ENCODE results near the gene DHRSX. TPM values are rescaled to one million over a fixed set of nuclear protein-coding genes. Genes with fewer than 3 reads are reported as not detected.
"Not testable (repeated sequence)": the region's sequence is repeated elsewhere in the genome, so short reads cannot be mapped to it uniquely, and the experiment has no call there.

Gene DHRSX
- total and polyA plus RNA-seq, 2 of the 13 experiments (the other 11 are each of a cell fraction or from before 2014, with no cell fraction given) = 15.5 to 24.3 TPM

DNA sequence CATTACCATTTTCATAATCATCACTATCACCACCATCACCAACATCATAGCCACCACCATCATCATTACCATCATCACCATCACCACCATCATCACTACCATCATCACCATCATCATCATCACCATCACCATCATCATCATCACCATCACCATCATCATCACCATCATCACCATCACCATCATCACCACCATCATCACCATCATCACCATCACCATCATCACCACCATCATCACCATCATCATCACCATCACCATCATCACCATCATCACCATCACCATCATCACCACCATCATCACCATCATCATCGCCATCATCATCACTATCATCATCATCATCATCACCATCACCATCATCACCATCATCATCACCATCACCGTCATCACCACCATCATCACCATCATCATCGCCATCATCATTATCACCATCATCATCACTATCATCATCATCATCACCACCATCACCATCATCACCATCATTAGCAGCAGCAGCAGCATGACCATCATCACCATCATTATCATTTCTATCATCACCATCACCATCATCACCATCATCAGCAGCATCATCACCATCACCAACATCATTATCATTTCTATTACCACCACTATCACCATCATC, 118.2 kb downstream of the DHRSX start:
- peak; percentile 96 for TF ChIP-seq CREB1 (IDR thresholded peaks at IDR 0.05)
- H3K4me2 ChIP-seq (ENCODE audit: low read depth, low read length); DNase-seq (ENCODE audit: low spot score); H4K20me1 ChIP-seq (ENCODE audit: insufficient read depth, low read length); ATAC-seq; H3K9ac ChIP-seq (ENCODE audit: insufficient read depth, low read depth, low read length); H3K4me1 ChIP-seq (ENCODE audit: insufficient read depth, low read length); H3K79me2 ChIP-seq (ENCODE audit: insufficient read depth, low read length); intact Hi-C loops (cut with micrococcal nuclease; ENCODE audit: unreplicated experiment); FAIRE-seq; H3K9me3 ChIP-seq (ENCODE audit: low read length); H3K36me3 ChIP-seq (replicated peaks in 1 of 2; ENCODE audit: control insufficient read depth in 1 of 2, insufficient read depth in 2 of 2, low read length in 2 of 2); H3K27me3 ChIP-seq (ENCODE audit: control insufficient read depth in 1 of 2, insufficient read depth in 2 of 2, low read length in 2 of 2); POLR2A ChIA-PET; H3K4me3 ChIP-seq (replicated peaks in 1 of 3; ENCODE audit: insufficient read depth in 1 of 3, low read depth in 2 of 3, low read length in 3 of 3); H3K27ac ChIP-seq (ENCODE audit: extremely low read length, insufficient read depth, low read length); H2AFZ ChIP-seq (ENCODE audit: low read length); BruUV-seq (replicated peaks); in situ Hi-C loops (cut with HindIII; ENCODE audit: extremely low pct_ligation_motif_present, low pct_unique_long_range_greater_than_20kb); CTCF ChIA-PET (ENCODE audit: low intra/inter-chr PET ratio, low total read pairs); TF ChIP-seq CREB1 (CRISPR knock-in tag; IDR thresholded peaks at IDR 0.05): not testable (repeated sequence)
- 67% methylated on average over 3 of the region's 3 CpGs for WGBS (ENCODE audit: low lambda C conversion rate)

DNA sequence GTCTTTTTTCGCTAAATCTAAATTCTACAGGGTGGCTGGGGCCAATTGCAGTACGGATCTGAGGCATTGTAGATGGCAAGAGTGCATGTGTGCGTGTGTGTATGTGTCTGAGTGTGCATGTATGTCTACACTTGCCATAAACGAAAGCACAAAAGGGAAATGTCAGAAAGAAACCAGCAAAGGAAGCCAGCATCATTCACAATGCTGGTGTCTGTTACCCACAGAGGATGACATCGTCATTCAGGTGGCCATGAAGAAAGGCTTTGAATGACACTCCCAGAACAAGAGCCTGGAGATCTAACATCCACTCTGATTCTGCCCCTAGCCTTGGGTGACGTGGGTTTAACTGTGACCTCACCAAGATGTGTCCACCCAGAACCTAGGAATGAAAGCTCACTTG, 124.6 kb downstream of the DHRSX start:
- BruUV-seq (replicated peaks) = no TSS peak
- Histone ChIP-seq H3K79me2 (ENCODE audit: insufficient read depth, low read length) (no peaks in the 10 kb centered on the region), H3K27ac (ENCODE audit: extremely low read length, insufficient read depth, low read length) (no peak overlapping the region), H3K9me3 (ENCODE audit: low read length) (no peaks in the 10 kb centered on the region), H3K27me3 (ENCODE audit: control insufficient read depth in 1 of 2, insufficient read depth in 2 of 2, low read length in 2 of 2) (no peaks in the 10 kb centered on the region), H2AFZ (ENCODE audit: low read length) (no peak overlapping the region), H3K4me3 (replicated peaks in 1 of 3; ENCODE audit: insufficient read depth in 1 of 3, low read depth in 2 of 3, low read length in 3 of 3) (no peak overlapping the region), H3K36me3 (replicated peaks in 1 of 2; ENCODE audit: control insufficient read depth in 1 of 2, insufficient read depth in 2 of 2, low read length in 2 of 2) (no peaks in the 10 kb centered on the region; a peak in 1 of 5 replicates), H3K4me2 (ENCODE audit: low read depth, low read length) (no peak overlapping the region), H3K4me1 (ENCODE audit: insufficient read depth, low read length) (peaks cover 13% of the 10 kb centered on the region), H4K20me1 (ENCODE audit: insufficient read depth, low read length) (no peaks in the 10 kb centered on the region), H3K9ac (ENCODE audit: insufficient read depth, low read depth, low read length) (no peak overlapping the region)
- intact Hi-C loops (cut with micrococcal nuclease; ENCODE audit: unreplicated experiment) (no loop called here), in situ Hi-C loops (cut with HindIII; ENCODE audit: extremely low pct_ligation_motif_present, low pct_unique_long_range_greater_than_20kb) (no loop called here)
- ATAC-seq (no peak), DNase-seq (ENCODE audit: low spot score) (no peak), FAIRE-seq (no peak)
- POLR2A ChIA-PET = no interaction called here
- CTCF ChIA-PET (ENCODE audit: low intra/inter-chr PET ratio, low total read pairs) = no interaction called here
- 100% methylated on average over 4 of the region's 6 CpGs for WGBS (ENCODE audit: low lambda C conversion rate)
- TF ChIP-seq FOXO1 (CRISPR knock-in tag; IDR thresholded peaks at IDR 0.05) (no peak), CHD4 (IDR thresholded peaks at IDR 0.05; ENCODE audit: borderline replicate concordance, low read length) (no peak), CREB1 (IDR thresholded peaks at IDR 0.05) (no peak), CREB1 (CRISPR knock-in tag; IDR thresholded peaks at IDR 0.05) (no peak), NCOA1 (CRISPR knock-in tag; IDR thresholded peaks at IDR 0.05) (no peak), ZFX (CRISPR knock-in tag; IDR thresholded peaks at IDR 0.05; ENCODE audit: low read depth) (no peak), SIX4 (CRISPR knock-in tag; IDR thresholded peaks at IDR 0.05) (no peak), ZNF550 (CRISPR knock-in tag; IDR thresholded peaks at IDR 0.05; ENCODE audit: borderline replicate concordance) (no peak), CAMTA2 (CRISPR knock-in tag; IDR thresholded peaks at IDR 0.05; ENCODE audit: borderline replicate concordance) (no peak), KLF15 (CRISPR knock-in tag; IDR thresholded peaks at IDR 0.05; ENCODE audit: borderline replicate concordance) (no peak), NONO (IDR thresholded peaks at IDR 0.05) (no peak), NONO (CRISPR knock-in tag; conservative IDR thresholded peaks at IDR 0.05) (no peak)
- TF ChIP-seq, protein P1, sequence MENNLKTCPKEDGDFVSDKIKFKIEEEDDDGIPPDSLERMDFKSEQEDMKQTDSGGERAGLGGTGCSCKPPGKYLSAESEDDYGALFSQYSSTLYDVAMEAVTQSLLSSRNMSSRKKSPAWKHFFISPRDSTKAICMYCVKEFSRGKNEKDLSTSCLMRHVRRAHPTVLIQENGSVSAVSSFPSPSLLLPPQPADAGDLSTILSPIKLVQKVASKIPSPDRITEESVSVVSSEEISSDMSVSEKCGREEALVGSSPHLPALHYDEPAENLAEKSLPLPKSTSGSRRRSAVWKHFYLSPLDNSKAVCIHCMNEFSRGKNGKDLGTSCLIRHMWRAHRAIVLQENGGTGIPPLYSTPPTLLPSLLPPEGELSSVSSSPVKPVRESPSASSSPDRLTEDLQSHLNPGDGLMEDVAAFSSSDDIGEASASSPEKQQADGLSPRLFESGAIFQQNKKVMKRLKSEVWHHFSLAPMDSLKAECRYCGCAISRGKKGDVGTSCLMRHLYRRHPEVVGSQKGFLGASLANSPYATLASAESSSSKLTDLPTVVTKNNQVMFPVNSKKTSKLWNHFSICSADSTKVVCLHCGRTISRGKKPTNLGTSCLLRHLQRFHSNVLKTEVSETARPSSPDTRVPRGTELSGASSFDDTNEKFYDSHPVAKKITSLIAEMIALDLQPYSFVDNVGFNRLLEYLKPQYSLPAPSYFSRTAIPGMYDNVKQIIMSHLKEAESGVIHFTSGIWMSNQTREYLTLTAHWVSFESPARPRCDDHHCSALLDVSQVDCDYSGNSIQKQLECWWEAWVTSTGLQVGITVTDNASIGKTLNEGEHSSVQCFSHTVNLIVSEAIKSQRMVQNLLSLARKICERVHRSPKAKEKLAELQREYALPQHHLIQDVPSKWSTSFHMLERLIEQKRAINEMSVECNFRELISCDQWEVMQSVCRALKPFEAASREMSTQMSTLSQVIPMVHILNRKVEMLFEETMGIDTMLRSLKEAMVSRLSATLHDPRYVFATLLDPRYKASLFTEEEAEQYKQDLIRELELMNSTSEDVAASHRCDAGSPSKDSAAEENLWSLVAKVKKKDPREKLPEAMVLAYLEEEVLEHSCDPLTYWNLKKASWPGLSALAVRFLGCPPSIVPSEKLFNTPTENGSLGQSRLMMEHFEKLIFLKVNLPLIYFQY (CRISPR knock-in tag; IDR thresholded peaks at IDR 0.05; ENCODE audit: borderline replicate concordance) = no peak
- TF ChIP-seq, protein P2, sequence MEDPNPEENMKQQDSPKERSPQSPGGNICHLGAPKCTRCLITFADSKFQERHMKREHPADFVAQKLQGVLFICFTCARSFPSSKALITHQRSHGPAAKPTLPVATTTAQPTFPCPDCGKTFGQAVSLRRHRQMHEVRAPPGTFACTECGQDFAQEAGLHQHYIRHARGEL (CRISPR knock-in tag; IDR thresholded peaks at IDR 0.05) = no peak

All from HepG2 (cell line).